GM18498 (cell line): ENCODE measurements around the gene PPP6R1.

Experiments
- ATAC-seq: cut with Tn5 transposase; IDR thresholded peaks from one replicate; pipeline ENCODE4 v1.9.1; 2021; ENCODE audit warnings: mild to moderate bottlenecking, moderate library complexity; ENCODE audit not compliant: unreplicated experiment

Gene PPP6R1

GRCh38 chr19:55258476-55258827 is 365 bp downstream of the PPP6R1 start:
- peak; percentile 18 for ATAC-seq

GRCh38 chr19:55257461-55258420 is 1.1 kb downstream of the PPP6R1 start:
- no peak for ATAC-seq

GRCh38 chr19:55256562-55257460 is 2.0 kb downstream of the PPP6R1 start:
- ATAC-seq: no peak

- ATAC-seq: no peak
Observed at GRCh38 chr19:55255618-55256423, 3.0 kb downstream of the PPP6R1 start.

- ATAC-seq: no peak
Observed at GRCh38 chr19:55254625-55254977, 4.2 kb downstream of the PPP6R1 start.

GRCh38 chr19:55253842-55254624 is 4.8 kb downstream of the PPP6R1 start:
- ATAC-seq: peak; percentile 41

GRCh38 chr19:55252760-55253663 is 5.8 kb downstream of the PPP6R1 start:
- no peak for ATAC-seq

GRCh38 chr19:55251341-55252081 is 7.3 kb downstream of the PPP6R1 start:
- no peak for ATAC-seq

- ATAC-seq: no peak
Observed at GRCh38 chr19:55250262-55251036, 8.4 kb downstream of the PPP6R1 start.

GRCh38 chr19:55249841-55250240 is 9.0 kb downstream of the PPP6R1 start:
- no peak for ATAC-seq

GRCh38 chr19:55248704-55249103 is 10.1 kb downstream of the PPP6R1 start:
- no peak for ATAC-seq

- ATAC-seq: no peak
Observed at GRCh38 chr19:55248166-55248675, 10.6 kb downstream of the PPP6R1 start.

GRCh38 chr19:55247621-55248099 is 11.2 kb downstream of the PPP6R1 start:
- ATAC-seq: no peak

- ATAC-seq: no peak
Observed at GRCh38 chr19:55246462-55247451, 12.1 kb downstream of the PPP6R1 start.

- no peak for ATAC-seq
Observed at GRCh38 chr19:55245236-55245904, 13.4 kb downstream of the PPP6R1 start.
